A673 (cell line): ENCODE data around the gene IL12RB1. TPM values are rescaled to one million over a fixed set of nuclear protein-coding genes. Genes with fewer than 3 reads are reported as not detected.

ENCODE experiments used
- BruUV-seq: library from RNA; stranded (reverse); fragments of 400-500 nt; replicated peaks from 2 replicates; lab custom pipeline; 2021; lab: Mats Ljungman, UMichigan
- CTCF ChIA-PET: fragments of 300-600 bp; sonication (Branson Sonifier 250); formaldehyde crosslinking; loops from one replicate; lab custom pipeline; 2022; ENCODE audit warnings: antibody characterized with exemption; lab: Charles Lee
- POLR2A ChIA-PET: fragments of 300-600 bp; sonication (Branson Sonifier 250); formaldehyde crosslinking; loops from one replicate; lab custom pipeline; 2022; ENCODE audit warnings: antibody characterized with exemption; ENCODE audit not compliant: low non-redundant PET; lab: Charles Lee
- DNase-seq: peaks from one replicate; pipeline ENCODE4 v3.0.0-alpha.2; 2015; ENCODE audit warnings: low spot score
- H3K27ac ChIP-seq: fragments of 200-600 bp; sonication (generic); 2 replicates; pipeline ENCODE4 v1.5.1; 2016; ENCODE audit warnings: mixed run types, low read depth, mild to moderate bottlenecking, mixed read lengths, antibody characterized with exemption, low read length; ENCODE audit not compliant: poor library complexity, severe bottlenecking
- H3K27me3 ChIP-seq: fragments of 200-600 bp; sonication (generic); replicated peaks from 2 replicates; pipeline ENCODE4 v1.6.1; 2017; ENCODE audit warnings: mixed run types, low read depth, mild to moderate bottlenecking, mixed read lengths, antibody characterized with exemption, low read length; ENCODE audit not compliant: insufficient read depth, poor library complexity
- H3K36me3 ChIP-seq: fragments of 200-600 bp; sonication (generic); 2 replicates; pipeline ENCODE4 v1.6.1; 2016; ENCODE audit warnings: mixed run types, mild to moderate bottlenecking, mixed read lengths, antibody characterized with exemption, low read length; ENCODE audit not compliant: insufficient read depth, poor library complexity, severe bottlenecking
- H3K4me1 ChIP-seq: fragments of 200-600 bp; sonication (generic); 2 replicates; pipeline ENCODE4 v1.6.1; 2017; ENCODE audit warnings: mixed run types, mild to moderate bottlenecking, mixed read lengths, antibody characterized with exemption, low read length; ENCODE audit not compliant: insufficient read depth, poor library complexity, severe bottlenecking
- H3K4me3 ChIP-seq: fragments of 200-600 bp; sonication (generic); 2 replicates; pipeline ENCODE4 v1.5.1; 2016; ENCODE audit warnings: low read depth, mixed run types, mild to moderate bottlenecking, mixed read lengths, low read length; ENCODE audit not compliant: poor library complexity, severe bottlenecking
- H3K9me3 ChIP-seq: fragments of 200-600 bp; sonication (generic); 2 replicates; pipeline ENCODE4 v1.6.1; 2016; ENCODE audit warnings: mixed run types, low read depth, mild to moderate bottlenecking, mixed read lengths, antibody characterized with exemption, low read length; ENCODE audit not compliant: poor library complexity, severe bottlenecking
- EZH2 ChIP-seq: fragments of 200-600 bp; sonication (generic); IDR thresholded peaks from 2 replicates; pipeline ENCODE4 v1.6.1; 2017; ENCODE audit warnings: borderline replicate concordance, low read depth, mild to moderate bottlenecking, mixed read lengths, antibody characterized with exemption, low read length; ENCODE audit not compliant: poor library complexity, severe bottlenecking
- intact Hi-C: fragments of 100-400 bp; cut with micrococcal nuclease; formaldehyde crosslinking; loops from one replicate; pipeline ENCODE4 v1.10.0; 2022; ENCODE audit not compliant: unreplicated experiment
- total RNA-seq: library from RNA; stranded (reverse); gene quantifications from 2 replicates; pipeline ENCODE4 v1.2.3, GENCODE V29; 2021
- TF ChIP-seq, protein P1 (sequence below): fragments of 300-800, 200-600 bp; sonication (generic); conservative IDR thresholded peaks from 2 replicates; pipeline ENCODE4 v1.5.1; 2017; ENCODE audit warnings: low read depth, mild to moderate bottlenecking, antibody characterized with exemption, low read length, moderate library complexity, mixed read lengths

Gene IL12RB1
- total RNA-seq, 1 experiment from 2014 or later, result not detected

DNA sequence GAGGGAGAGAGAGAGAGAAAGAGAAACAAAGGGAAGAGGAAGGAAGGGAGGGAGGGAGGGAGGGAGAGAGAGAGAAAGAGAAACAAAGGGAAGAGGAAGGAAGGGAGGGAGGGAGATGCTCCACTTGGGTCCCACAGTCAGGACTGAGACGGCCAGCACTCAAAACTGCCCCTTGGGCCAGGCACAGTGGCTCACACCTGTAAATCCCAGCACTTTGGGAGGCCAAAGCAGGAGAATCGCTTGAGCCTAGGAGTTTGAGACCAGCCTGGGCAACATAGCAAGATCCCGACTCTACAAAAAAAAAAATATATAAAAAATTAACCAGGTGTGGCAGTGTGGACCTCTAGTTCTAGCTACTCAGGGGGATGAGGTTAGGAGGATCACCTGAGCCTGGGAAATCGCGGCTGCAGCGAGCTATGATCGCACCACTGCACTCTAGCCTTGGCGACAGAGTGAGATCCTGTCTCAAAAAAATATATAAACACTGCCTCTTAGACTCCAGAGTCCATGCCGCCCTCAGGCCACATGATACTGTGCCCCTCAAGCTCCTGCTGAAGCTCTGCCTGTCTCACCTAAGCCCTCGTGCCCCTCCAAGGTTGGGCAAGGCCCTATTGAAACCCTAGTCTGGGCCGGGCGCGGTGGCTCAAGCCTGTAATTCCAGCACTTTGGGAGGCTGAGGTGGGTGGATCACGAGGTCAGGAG is 70.4 kb downstream of the IL12RB1 start:
- ChIA-PET POLR2A (no interaction called here), CTCF (interaction anchor here (0.6 kb wide), 1 partner anchor 40 kb away, joined by 3 read pairs; no protein-coding TSS in a partner anchor)
- Histone ChIP-seq H3K36me3 (peaks cover 22% of the 10 kb centered on the region), H3K4me3 (no peak overlapping the region), H3K27ac (no peak overlapping the region), H3K4me1 (peaks cover 12% of the 10 kb centered on the region), H3K27me3 (no peaks in the 10 kb centered on the region), H3K9me3 (no peaks in the 10 kb centered on the region)
- TF ChIP-seq EZH2, result no peak
- TF ChIP-seq, protein P1, sequence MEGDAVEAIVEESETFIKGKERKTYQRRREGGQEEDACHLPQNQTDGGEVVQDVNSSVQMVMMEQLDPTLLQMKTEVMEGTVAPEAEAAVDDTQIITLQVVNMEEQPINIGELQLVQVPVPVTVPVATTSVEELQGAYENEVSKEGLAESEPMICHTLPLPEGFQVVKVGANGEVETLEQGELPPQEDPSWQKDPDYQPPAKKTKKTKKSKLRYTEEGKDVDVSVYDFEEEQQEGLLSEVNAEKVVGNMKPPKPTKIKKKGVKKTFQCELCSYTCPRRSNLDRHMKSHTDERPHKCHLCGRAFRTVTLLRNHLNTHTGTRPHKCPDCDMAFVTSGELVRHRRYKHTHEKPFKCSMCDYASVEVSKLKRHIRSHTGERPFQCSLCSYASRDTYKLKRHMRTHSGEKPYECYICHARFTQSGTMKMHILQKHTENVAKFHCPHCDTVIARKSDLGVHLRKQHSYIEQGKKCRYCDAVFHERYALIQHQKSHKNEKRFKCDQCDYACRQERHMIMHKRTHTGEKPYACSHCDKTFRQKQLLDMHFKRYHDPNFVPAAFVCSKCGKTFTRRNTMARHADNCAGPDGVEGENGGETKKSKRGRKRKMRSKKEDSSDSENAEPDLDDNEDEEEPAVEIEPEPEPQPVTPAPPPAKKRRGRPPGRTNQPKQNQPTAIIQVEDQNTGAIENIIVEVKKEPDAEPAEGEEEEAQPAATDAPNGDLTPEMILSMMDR, result no peak
- DNase-seq, result no peak
- BruUV-seq, result no TSS peak
- intact Hi-C loops, result no loop called here

DNA sequence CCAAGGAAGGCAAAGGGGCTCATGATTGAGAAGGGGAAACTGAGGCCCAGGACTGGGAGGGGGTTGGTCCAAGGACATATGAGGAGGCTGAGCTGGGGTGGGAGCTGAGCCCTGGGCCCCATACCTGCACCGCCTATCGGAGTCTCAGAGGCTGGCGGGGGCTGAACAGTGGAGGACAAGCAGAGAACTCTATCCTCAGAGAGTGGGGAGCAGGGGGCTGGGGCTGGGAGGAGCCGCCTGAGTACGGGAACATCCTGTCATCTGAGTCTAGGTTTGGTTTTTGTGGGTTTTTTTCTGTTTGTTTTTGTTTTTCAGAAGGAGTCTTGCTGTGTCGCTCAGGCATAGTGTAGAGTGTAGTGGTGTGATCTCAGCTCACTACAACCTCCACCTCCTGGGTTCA is 72.5 kb downstream of the IL12RB1 start:
- no peak for TF ChIP-seq EZH2
- TF ChIP-seq, protein P1, result no peak
- Histone ChIP-seq H3K36me3 (peaks cover 36% of the 10 kb centered on the region), H3K27me3 (no peaks in the 10 kb centered on the region), H3K4me1 (peaks cover 6% of the 10 kb centered on the region), H3K27ac (no peak overlapping the region), H3K9me3 (no peaks in the 10 kb centered on the region), H3K4me3 (no peak overlapping the region)
- no TSS peak for BruUV-seq
- CTCF ChIA-PET, result interaction anchor here (0.7 kb wide), 1 partner anchor 50 kb away, joined by 5 read pairs; no protein-coding TSS in a partner anchor
- intact Hi-C loops, result no loop called here
- POLR2A ChIA-PET, result no interaction called here
- DNase-seq, result no peak

DNA sequence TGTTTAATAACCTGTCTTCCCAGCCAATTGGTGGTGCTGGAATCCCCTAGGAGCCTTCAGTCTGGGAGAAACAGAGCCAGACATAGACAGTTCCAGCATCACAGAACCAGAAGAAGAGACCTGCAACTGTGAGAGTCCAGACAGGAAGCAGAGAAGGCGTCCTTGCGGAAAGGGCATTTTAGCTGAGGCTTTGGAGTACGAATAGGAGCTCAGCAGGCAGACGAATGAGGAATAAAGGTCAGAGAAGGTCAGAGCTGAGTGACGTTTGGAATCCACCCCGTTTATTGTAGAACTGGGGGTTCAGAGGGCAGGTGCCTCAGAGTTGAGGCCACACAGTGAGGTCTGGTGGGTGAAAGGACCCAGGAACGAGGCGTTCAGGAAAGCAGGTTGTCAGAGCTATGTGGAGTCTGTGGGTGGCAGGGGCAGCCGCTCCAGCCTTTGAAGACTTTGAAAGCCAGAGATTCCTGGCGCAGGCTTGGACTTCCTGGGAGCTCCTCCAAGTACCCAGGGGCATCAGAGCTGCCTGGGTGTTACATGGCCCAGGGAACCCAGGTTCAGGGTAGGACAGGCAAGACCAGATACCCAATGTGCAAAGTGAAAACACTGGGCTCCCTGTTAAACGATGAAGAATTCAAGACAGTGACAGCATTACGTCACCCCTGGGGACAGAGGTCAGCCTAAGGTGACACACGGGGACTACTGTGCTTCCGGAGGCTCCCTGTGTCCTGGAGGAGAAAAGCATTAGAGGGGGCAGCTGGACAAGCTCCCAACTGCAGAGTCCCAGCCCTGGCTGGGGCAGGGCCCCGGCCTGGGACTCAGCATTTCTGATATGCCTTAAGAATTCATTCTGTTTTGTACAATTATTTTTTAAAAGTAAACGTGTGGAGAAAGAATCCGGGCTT is 73.3 kb downstream of the IL12RB1 start:
- intact Hi-C loops, result no loop called here
- Histone ChIP-seq H3K4me3 (no peak overlapping the region), H3K27ac (no peak overlapping the region), H3K36me3 (peaks cover 41% of the 10 kb centered on the region), H3K27me3 (no peaks in the 10 kb centered on the region), H3K4me1 (peaks cover 6% of the 10 kb centered on the region), H3K9me3 (no peaks in the 10 kb centered on the region)
- POLR2A ChIA-PET, result no interaction called here
- DNase-seq, result no peak
- TSS peak; percentile 39 for BruUV-seq
- CTCF ChIA-PET, result no interaction called here
- TF ChIP-seq, protein P1, result no peak
- no peak for TF ChIP-seq EZH2
